ENCODE results near the gene KATNB1. TPM values are rescaled to one million over a fixed set of nuclear protein-coding genes. Genes with fewer than 3 reads are reported as not detected.
A peak's percentile ranks its signal among the peaks of the same experiment; 100 is the strongest.

Gene KATNB1
- total RNA-seq, 1 experiment from 2014 or later, result 20.2 TPM

- in situ Hi-C loops (cut with HindIII; ENCODE audit: low pct_unique_long_range_greater_than_20kb, low sequenced_read_pairs), result no loop called here
- peak; percentile 93 for DNase-seq (ENCODE audit: low read depth, low spot score)
Measured at GRCh38 chr16:57803134-57803990, 67.8 kb downstream of the KATNB1 start.

GRCh38 chr16:57804111-57804837, 68.7 kb downstream of the KATNB1 start:
- no peak for DNase-seq (ENCODE audit: low read depth, low spot score)
- in situ Hi-C loops (cut with HindIII; ENCODE audit: low pct_unique_long_range_greater_than_20kb, low sequenced_read_pairs), result no loop called here

GRCh38 chr16:57805176-57805575, 69.6 kb downstream of the KATNB1 start:
- no peak for DNase-seq (ENCODE audit: low read depth, low spot score)
- in situ Hi-C loops (cut with HindIII; ENCODE audit: low pct_unique_long_range_greater_than_20kb, low sequenced_read_pairs), result no loop called here

Small RNA genes lying within 50 kb of the gene (small RNA-seq; reads per million reads assigned to genes)
- gene MIR6772, result 0 to 0.10 reads per million in 2 experiments

Other genes starting within 250 kb of the KATNB1 start
- 2.5 and 3.6 TPM in 2 replicates for gene DOK4, start 249.3 kb upstream of the KATNB1 start, total RNA-seq (2014; rRNA removed; shearing (Covaris generic))
- 8.9 and 10.5 TPM in 2 replicates for gene CCDC102A, start 199.2 kb upstream of the KATNB1 start, total RNA-seq (2014; rRNA removed; shearing (Covaris generic))
- not detected in 2 replicates for gene ADGRG5, start 193.1 kb upstream of the KATNB1 start, total RNA-seq (2014; rRNA removed; shearing (Covaris generic))
- 14.4 and 17.3 TPM in 2 replicates for gene ADGRG1, start 107.1 kb upstream of the KATNB1 start, total RNA-seq (2014; rRNA removed; shearing (Covaris generic))
- not detected in 2 replicates for gene ADGRG3, start 67.5 kb upstream of the KATNB1 start, total RNA-seq (2014; rRNA removed; shearing (Covaris generic))
- gene DRC7, start 41.0 kb upstream of the KATNB1 start, total RNA-seq (2014; rRNA removed; shearing (Covaris generic)), result not detected in 2 replicates
- gene KIFC3, start 66.7 kb downstream of the KATNB1 start, total RNA-seq (2014; rRNA removed; shearing (Covaris generic)), result 50.4 and 68.1 TPM in 2 replicates
- not detected in 2 replicates for gene CNGB1, start 235.4 kb downstream of the KATNB1 start, total RNA-seq (2014; rRNA removed; shearing (Covaris generic))